Liver (tissue), 9 donors: ENCODE results near the gene BRSK2. TPM values are rescaled to one million over a fixed set of nuclear protein-coding genes. Genes with fewer than 3 reads are reported as not detected.
"Not testable (repeated sequence)": the region's sequence is repeated elsewhere in the genome, so short reads cannot be mapped to it uniquely, and the experiment has no call there.

Experiments used
- DNase-seq: peaks from one replicate; pipeline ENCODE4 v3.0.0-alpha.2; 2017; ENCODE audit warnings: low spot score
- H3K27ac ChIP-seq, 2 donors: one replicate each; pipeline ENCODE4 v1.7.0; 2013; ENCODE audit warnings: inconsistent platforms in 2 of 2, low read length in 2 of 2, control low read depth in 1 of 2, low read depth in 1 of 2, mild to moderate bottlenecking in 1 of 2
- H3K27me3 ChIP-seq, 4 donors: one replicate each; pipeline versions ENCODE4 v1.6.1 to v1.7.0; 2013; ENCODE audit warnings: low read length in 3 of 4, inconsistent platforms in 1 of 4, mild to moderate bottlenecking in 1 of 4, moderate library complexity in 1 of 4; ENCODE audit not compliant: control insufficient read depth in 4 of 4, insufficient read depth in 4 of 4
- H3K36me3 ChIP-seq, 4 donors: one replicate each; pipeline versions ENCODE4 v1.6.1 to v1.7.0; 2013; ENCODE audit warnings: low read length in 3 of 4, mild to moderate bottlenecking in 3 of 4, low read depth in 1 of 4, moderate library complexity in 1 of 4; ENCODE audit not compliant: control insufficient read depth in 4 of 4, insufficient read depth in 3 of 4
- H3K4me1 ChIP-seq, 4 donors: one replicate each; pipeline versions ENCODE4 v1.6.1 to v1.7.0; 2013; ENCODE audit warnings: low read length in 3 of 4, mild to moderate bottlenecking in 3 of 4, moderate library complexity in 1 of 4; ENCODE audit not compliant: control insufficient read depth in 4 of 4, insufficient read depth in 4 of 4
- H3K4me3 ChIP-seq, 3 donors: one replicate each; pipeline versions ENCODE4 v1.6.1 to v1.7.0; 2013; ENCODE audit warnings: low read length in 3 of 3, control low read depth in 1 of 3, low read depth in 1 of 3, mild to moderate bottlenecking in 1 of 3
- H3K9ac ChIP-seq, 2 donors: one replicate each; pipeline ENCODE4 v1.7.0; 2013; ENCODE audit warnings: low read length in 2 of 2, mild to moderate bottlenecking in 2 of 2, moderate library complexity in 2 of 2, control low read depth in 1 of 2, low read depth in 1 of 2
- H3K9me3 ChIP-seq, 4 donors: one replicate each; pipeline versions ENCODE4 v1.6.1 to v1.7.0; 2013; ENCODE audit warnings: low read length in 3 of 4; ENCODE audit not compliant: control insufficient read depth in 4 of 4
- ATF3 ChIP-seq: IDR thresholded peaks from 2 replicates; pipeline ENCODE4 v1.6.1; 2016; ENCODE audit warnings: antibody characterized with exemption
- FOXA1 ChIP-seq: IDR thresholded peaks from 2 replicates; pipeline ENCODE4 v1.6.1; 2016; ENCODE audit warnings: antibody characterized with exemption
- FOXA2 ChIP-seq: IDR thresholded peaks from 2 replicates; pipeline ENCODE4 v1.6.1; 2016; ENCODE audit warnings: antibody characterized with exemption
- GABPA ChIP-seq, 2 donors: IDR thresholded peaks in 1 of 2; conservative IDR thresholded peaks in 1 of 2; 2 replicates each; pipeline ENCODE4 v1.6.1; 2016; ENCODE audit warnings: antibody characterized with exemption in 2 of 2, mild to moderate bottlenecking in 1 of 2, moderate library complexity in 1 of 2
- HNF4A ChIP-seq, 2 donors: conservative IDR thresholded peaks; 2 replicates each; pipeline ENCODE4 v1.6.1; 2016; ENCODE audit warnings: antibody characterized with exemption in 2 of 2, mild to moderate bottlenecking in 2 of 2
- HNF4G ChIP-seq: IDR thresholded peaks from 2 replicates; pipeline ENCODE4 v1.6.1; 2016; ENCODE audit warnings: antibody characterized with exemption
- JUND ChIP-seq, 2 donors: IDR thresholded peaks; 2 replicates each; pipeline ENCODE4 v1.6.1; 2016; ENCODE audit warnings: antibody characterized with exemption in 2 of 2
- RXRA ChIP-seq, 2 donors: IDR thresholded peaks; 2 replicates each; pipeline ENCODE4 v1.6.1; 2017 to 2018; ENCODE audit warnings: antibody characterized with exemption in 2 of 2, mild to moderate bottlenecking in 1 of 2
- SP1 ChIP-seq: IDR thresholded peaks from 2 replicates; pipeline ENCODE4 v1.6.1; 2018; ENCODE audit warnings: antibody characterized with exemption, mild to moderate bottlenecking
- TAF1 ChIP-seq: conservative IDR thresholded peaks from 2 replicates; pipeline ENCODE4 v1.6.1; 2016; ENCODE audit warnings: antibody characterized with exemption, mild to moderate bottlenecking
- YY1 ChIP-seq: IDR thresholded peaks from 2 replicates; pipeline ENCODE4 v1.6.1; 2016; ENCODE audit warnings: antibody characterized with exemption, mild to moderate bottlenecking
- WGBS: extraction: QIAGEN DNeasy Blood & Tissue Kit; methylation state at CpG from one replicate; pipeline ENCODE4 v1.1.7; 2013; 5-methylcytosine and 5-hydroxymethylcytosine counted together
- polyA plus RNA-seq, 2 donors: library from polyadenylated mRNA; stranded (reverse) in 1 of 2; unstranded in 1 of 2; fragments of 200-250 nt in 1 of 2; fragments of >200 nt in 1 of 2; fragmentation: Nextera tagmentation in 1 of 2; extraction: Ambion mirVana in 1 of 2; gene quantifications; one replicate each; pipeline versions ENCODE4 v1.2.1 to v1.2.3, GENCODE V29; 2013 to 2015
- total RNA-seq, 2 donors: library from RNA; depleted of rRNA; stranded (reverse); fragments of >200 nt; gene quantifications; one replicate each; pipeline ENCODE4 v1.2.3, GENCODE V29; 2014
- TF ChIP-seq, protein P1 (sequence below): IDR thresholded peaks from 2 replicates; pipeline ENCODE4 v1.6.1; 2016; ENCODE audit warnings: antibody characterized with exemption, mild to moderate bottlenecking
- donor health status: healthy.
- donor health status: healthy.
- donor health status: healthy.
- donor health status: healthy.
- donor health status: healthy.

The BRSK2 gene
- total and polyA plus RNA-seq, 4 donors = 0.05 to 0.17 TPM; not detected in 2

DNA sequence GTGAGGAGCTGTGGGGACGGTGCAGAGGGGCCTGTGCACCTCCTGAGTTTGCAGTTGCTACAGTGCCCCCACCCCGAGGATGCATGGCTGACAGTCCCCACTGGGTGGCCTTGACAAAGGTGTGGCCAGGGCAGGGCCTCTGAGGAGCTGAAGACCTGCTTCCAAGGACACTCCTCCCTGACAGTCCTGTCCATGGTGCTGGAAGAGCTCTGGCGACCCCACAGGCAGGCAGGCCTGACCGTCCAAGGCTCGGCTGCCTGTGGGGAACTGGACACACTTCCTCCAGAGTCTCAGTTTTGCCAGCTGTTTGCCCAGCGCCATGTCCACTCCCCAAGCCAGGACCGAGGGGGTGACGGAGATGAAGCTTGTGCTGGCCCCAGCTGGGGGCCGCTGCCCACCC lies 32.7 kb downstream of the BRSK2 start:
- no peaks in the 10 kb centered on the region for H3K4me1 ChIP-seq
- WGBS = 71% methylated on average over 9 of the region's 9 CpGs

DNA sequence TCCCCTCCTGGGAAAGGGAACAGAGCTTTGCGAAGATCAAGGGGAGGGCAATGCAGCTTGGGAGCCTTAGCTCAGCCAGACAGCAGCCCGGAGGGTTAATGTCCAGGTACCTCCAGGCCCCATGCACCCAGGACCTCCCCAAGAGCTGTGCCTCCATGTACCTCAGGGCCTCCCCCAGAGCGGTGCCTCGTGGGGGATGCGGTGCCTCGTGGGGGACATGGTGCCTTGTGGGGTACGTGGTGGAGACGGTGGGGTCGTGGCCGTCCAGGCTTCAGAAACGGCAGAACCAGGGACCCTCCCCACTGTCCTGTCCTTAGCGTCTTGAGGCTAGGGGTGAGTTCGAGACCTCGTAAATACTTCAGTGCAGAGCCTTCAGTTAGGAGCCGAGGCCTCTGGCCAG lies 33.2 kb downstream of the BRSK2 start:
- H3K4me1 ChIP-seq = no peaks in the 10 kb centered on the region
- no peaks in the 10 kb centered on the region for H3K36me3 ChIP-seq
- H3K9ac ChIP-seq = no peak overlapping the region
- TF ChIP-seq TAF1 = no peak
- TF ChIP-seq FOXA2 = no peak
- no peak for TF ChIP-seq JUND (IDR thresholded peaks at IDR 0.05)
- TF ChIP-seq SP1 = no peak
- TF ChIP-seq, protein P1, sequence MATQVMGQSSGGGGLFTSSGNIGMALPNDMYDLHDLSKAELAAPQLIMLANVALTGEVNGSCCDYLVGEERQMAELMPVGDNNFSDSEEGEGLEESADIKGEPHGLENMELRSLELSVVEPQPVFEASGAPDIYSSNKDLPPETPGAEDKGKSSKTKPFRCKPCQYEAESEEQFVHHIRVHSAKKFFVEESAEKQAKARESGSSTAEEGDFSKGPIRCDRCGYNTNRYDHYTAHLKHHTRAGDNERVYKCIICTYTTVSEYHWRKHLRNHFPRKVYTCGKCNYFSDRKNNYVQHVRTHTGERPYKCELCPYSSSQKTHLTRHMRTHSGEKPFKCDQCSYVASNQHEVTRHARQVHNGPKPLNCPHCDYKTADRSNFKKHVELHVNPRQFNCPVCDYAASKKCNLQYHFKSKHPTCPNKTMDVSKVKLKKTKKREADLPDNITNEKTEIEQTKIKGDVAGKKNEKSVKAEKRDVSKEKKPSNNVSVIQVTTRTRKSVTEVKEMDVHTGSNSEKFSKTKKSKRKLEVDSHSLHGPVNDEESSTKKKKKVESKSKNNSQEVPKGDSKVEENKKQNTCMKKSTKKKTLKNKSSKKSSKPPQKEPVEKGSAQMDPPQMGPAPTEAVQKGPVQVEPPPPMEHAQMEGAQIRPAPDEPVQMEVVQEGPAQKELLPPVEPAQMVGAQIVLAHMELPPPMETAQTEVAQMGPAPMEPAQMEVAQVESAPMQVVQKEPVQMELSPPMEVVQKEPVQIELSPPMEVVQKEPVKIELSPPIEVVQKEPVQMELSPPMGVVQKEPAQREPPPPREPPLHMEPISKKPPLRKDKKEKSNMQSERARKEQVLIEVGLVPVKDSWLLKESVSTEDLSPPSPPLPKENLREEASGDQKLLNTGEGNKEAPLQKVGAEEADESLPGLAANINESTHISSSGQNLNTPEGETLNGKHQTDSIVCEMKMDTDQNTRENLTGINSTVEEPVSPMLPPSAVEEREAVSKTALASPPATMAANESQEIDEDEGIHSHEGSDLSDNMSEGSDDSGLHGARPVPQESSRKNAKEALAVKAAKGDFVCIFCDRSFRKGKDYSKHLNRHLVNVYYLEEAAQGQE = no peak
- TF ChIP-seq RXRA (IDR thresholded peaks at IDR 0.05) = no peak
- no peak for TF ChIP-seq ATF3
- TF ChIP-seq HNF4G = no peak
- TF ChIP-seq YY1 = no peak
- no peak for TF ChIP-seq GABPA (IDR thresholded peaks at IDR 0.05 in 1 of 2, conservative IDR thresholded peaks at IDR 0.05 in 1 of 2)
- TF ChIP-seq FOXA1 = no peak
- H3K9me3 ChIP-seq = peaks cover 9 to 13% (median 12%) of the 10 kb centered on the region in 4 donors
- H3K27me3 ChIP-seq = peaks cover 0 to 3% (median 0%) of the 10 kb centered on the region in 4 donors
- 92% methylated on average over 15 of the region's 15 CpGs for WGBS
- DNase-seq = no peak
- no peak overlapping the region for H3K27ac ChIP-seq
- H3K4me3 ChIP-seq = no peak overlapping the region

More for the DNA sequence above, 32.7 kb downstream of the BRSK2 start:
- Histone ChIP-seq H3K36me3 (no peaks in the 10 kb centered on the region), H3K9ac (no peak overlapping the region), H3K27ac (no peak overlapping the region), H3K9me3 (peaks cover 9 to 15% (median 14%) of the 10 kb centered on the region in 4 donors), H3K4me3 (no peak overlapping the region), H3K27me3 (peaks cover 0 to 3% (median 0%) of the 10 kb centered on the region in 4 donors)
- TF ChIP-seq, protein P1 = peak; percentile 85
- no peak for TF ChIP-seq HNF4A (conservative IDR thresholded peaks at IDR 0.05)
- DNase-seq = no peak

DNA sequence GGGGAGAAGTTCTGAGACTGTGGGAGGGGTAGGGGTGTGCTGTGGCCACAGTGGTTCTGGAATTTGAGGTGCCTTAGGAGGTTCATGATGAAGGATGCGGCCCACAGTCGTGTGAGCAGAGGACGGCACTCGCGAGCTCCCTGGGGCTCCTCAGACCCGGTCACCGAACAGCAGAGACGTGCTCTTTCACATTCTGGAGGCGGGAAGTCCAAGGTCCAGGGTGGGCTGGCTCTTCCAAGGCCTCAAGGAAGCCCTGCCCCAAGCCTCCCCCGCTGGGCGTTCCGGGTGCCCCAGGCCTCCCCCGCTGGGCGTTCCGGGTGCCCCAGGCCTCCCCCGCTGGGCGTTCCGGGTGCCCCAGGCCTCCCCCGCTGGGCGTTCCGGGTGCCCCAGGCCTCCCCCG lies 33.7 kb downstream of the BRSK2 start:
- not testable (repeated sequence) for H3K4me1 ChIP-seq, H3K4me3 ChIP-seq, H3K36me3 ChIP-seq, H3K9me3 ChIP-seq, H3K9ac ChIP-seq, H3K27ac ChIP-seq, H3K27me3 ChIP-seq, DNase-seq
- 85% methylated on average over 19 of the region's 22 CpGs for WGBS
